Kidney (tissue), 14 donors: ENCODE results near the gene SORCS2. TPM values are rescaled to one million over a fixed set of nuclear protein-coding genes. Genes with fewer than 3 reads are reported as not detected.

Experiments
- DNase-seq, 5 donors: peaks; one replicate each; pipeline ENCODE4 v3.0.0-alpha.2; 2013 to 2020
- FAIRE-seq: peaks from 2 replicates; lab custom pipeline; 2012; peaks lifted over from hg19 to GRCh38; lab: Jason Lieb, UNC
- H3K27ac ChIP-seq, 2 donors: one replicate each; pipeline ENCODE4 v1.7.0; 2013; ENCODE audit warnings: low read depth in 2 of 2, low read length in 2 of 2, inconsistent platforms in 1 of 2
- H3K27me3 ChIP-seq: one replicate; pipeline ENCODE4 v1.7.1; 2013; ENCODE audit warnings: low read length, inconsistent platforms; ENCODE audit not compliant: control insufficient read depth, insufficient read depth
- H3K36me3 ChIP-seq, 3 donors: one replicate each; pipeline versions ENCODE4 v1.7.0 to v1.7.1; 2013; ENCODE audit warnings: low read length in 3 of 3, control low read depth in 1 of 3, inconsistent platforms in 1 of 3; ENCODE audit not compliant: insufficient read depth in 3 of 3, control insufficient read depth in 2 of 3
- H3K4me1 ChIP-seq, 3 donors: one replicate each; pipeline versions ENCODE4 v1.7.0 to v1.7.1; 2013; ENCODE audit warnings: low read length in 3 of 3, inconsistent platforms in 1 of 3, low read depth in 1 of 3; ENCODE audit not compliant: control insufficient read depth in 2 of 3, insufficient read depth in 2 of 3
- H3K4me3 ChIP-seq, 3 donors: one replicate each; pipeline versions ENCODE4 v1.7.0 to v1.8.1; 2013; ENCODE audit warnings: low read length in 3 of 3, control low read depth in 1 of 3, inconsistent platforms in 1 of 3
- H3K9ac ChIP-seq, 3 donors: one replicate each; pipeline versions ENCODE4 v1.7.0 to v1.7.1; 2013; ENCODE audit warnings: low read length in 3 of 3, control low read depth in 1 of 3, inconsistent platforms in 1 of 3
- H3K9me3 ChIP-seq, 3 donors: one replicate each; pipeline versions ENCODE4 v1.7.0 to v1.7.1; 2013; ENCODE audit warnings: low read length in 3 of 3, control low read depth in 1 of 3, inconsistent platforms in 1 of 3; ENCODE audit not compliant: control insufficient read depth in 2 of 3, insufficient read depth in 1 of 3
- intact Hi-C: fragments of 100-400 bp; cut with DNase I; formaldehyde crosslinking; loops from one replicate; pipeline ENCODE4 v1.11.1; 2022
- polyA plus RNA-seq: library from polyadenylated mRNA; stranded (reverse); fragments of 350-450 nt; fragmentation: Illumina TruSeq; extraction: RNeasy Lipid Tissue Mini Kit (QIAGEN cat#74804); gene quantifications from one replicate; pipeline ENCODE4 v1.2.3, GENCODE V29; 2014; ENCODE audit warnings: low read depth, low replicate concordance; ENCODE audit not compliant: insufficient read depth
- total RNA-seq: library from RNA; stranded (reverse); fragmentation: NEBNext Ultra II Directional; extraction: Animal tissue kit (Norgen Biotek cat#: 25700); gene quantifications from one replicate; pipeline ENCODE4 v1.2.1, GENCODE V29; 2021
- TF ChIP-seq, protein P1 (sequence below): IDR thresholded peaks from 3 replicates; pipeline ENCODE4 v1.5.1; 2012; ENCODE audit warnings: mild to moderate bottlenecking, moderate library complexity, borderline replicate concordance; ENCODE audit not compliant: insufficient read depth; ENCODE audit errors: extremely low read depth
- donor health status: control.
- donor health status: control.
- donor health status: control.
- donor health status: control.
- donor health status: control.
- donor health status: DM: yes; HTN: yes; CAD: no.
- donor health status: Normal renal cell carcinoma (clear cell type).

The SORCS2 gene
- total and polyA plus RNA-seq, 2 donors from 2014 or later, result 6.1 to 9.1 TPM

DNA sequence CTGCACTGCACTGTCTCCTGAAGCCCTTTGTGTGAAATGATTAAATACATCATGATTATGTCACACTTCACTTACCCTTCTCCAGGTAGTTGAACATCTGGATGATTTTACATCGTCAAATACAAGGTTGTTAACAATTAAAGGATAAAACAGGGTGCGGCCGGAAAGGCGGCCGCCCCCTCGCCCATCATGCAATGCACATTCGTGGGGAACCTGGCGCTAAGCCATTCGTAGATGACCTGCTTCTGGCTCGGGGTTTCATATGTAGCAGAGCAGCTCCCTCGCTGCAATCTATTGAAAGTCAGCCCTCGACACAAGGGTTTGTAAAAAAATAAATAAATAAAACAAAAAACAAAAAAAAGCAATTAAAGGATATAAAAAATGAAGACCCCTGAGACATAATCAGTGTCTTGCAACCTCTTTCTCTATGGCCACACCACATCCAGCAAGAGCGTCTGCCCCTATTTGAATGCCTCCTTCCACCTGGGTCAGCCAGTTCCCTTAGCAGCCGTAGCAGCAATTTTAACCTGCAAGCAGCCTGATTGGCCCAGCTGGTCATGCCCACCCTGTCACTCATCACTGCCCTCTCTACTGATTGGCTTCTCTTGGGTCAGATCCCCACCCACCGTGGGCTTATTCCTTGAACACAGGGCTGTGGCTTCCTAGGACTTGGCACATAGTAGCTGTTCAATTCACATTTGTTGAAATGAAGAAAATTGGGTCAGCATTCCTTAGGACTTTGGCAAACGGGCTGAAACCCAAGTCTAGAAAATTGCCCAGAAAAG lies 390.2 kb downstream of the SORCS2 start:
- TF ChIP-seq, protein P1, sequence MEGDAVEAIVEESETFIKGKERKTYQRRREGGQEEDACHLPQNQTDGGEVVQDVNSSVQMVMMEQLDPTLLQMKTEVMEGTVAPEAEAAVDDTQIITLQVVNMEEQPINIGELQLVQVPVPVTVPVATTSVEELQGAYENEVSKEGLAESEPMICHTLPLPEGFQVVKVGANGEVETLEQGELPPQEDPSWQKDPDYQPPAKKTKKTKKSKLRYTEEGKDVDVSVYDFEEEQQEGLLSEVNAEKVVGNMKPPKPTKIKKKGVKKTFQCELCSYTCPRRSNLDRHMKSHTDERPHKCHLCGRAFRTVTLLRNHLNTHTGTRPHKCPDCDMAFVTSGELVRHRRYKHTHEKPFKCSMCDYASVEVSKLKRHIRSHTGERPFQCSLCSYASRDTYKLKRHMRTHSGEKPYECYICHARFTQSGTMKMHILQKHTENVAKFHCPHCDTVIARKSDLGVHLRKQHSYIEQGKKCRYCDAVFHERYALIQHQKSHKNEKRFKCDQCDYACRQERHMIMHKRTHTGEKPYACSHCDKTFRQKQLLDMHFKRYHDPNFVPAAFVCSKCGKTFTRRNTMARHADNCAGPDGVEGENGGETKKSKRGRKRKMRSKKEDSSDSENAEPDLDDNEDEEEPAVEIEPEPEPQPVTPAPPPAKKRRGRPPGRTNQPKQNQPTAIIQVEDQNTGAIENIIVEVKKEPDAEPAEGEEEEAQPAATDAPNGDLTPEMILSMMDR, result no peak

GRCh38 chr4:7584098-7584497 lies 391.8 kb downstream of the SORCS2 start:
- Histone ChIP-seq H3K27me3 (no peaks in the 10 kb centered on the region), H3K9ac (no peak overlapping the region), H3K36me3 (no peaks in the 10 kb centered on the region), H3K27ac (no peak overlapping the region), H3K4me3 (no peak overlapping the region), H3K9me3 (peaks cover 0 to 11% (median 0%) of the 10 kb centered on the region in 3 donors), H3K4me1 (no peaks in the 10 kb centered on the region)
- FAIRE-seq, result no peak
- TF ChIP-seq, protein P1, result no peak
- DNase-seq, result no peak
- intact Hi-C loops, result no loop called here

More for the DNA sequence above, 390.2 kb downstream of the SORCS2 start:
- Histone ChIP-seq H3K27ac (no peak overlapping the region), H3K36me3 (no peaks in the 10 kb centered on the region), H3K4me1 (no peaks in the 10 kb centered on the region), H3K9me3 (peaks cover 0 to 26% (median 5%) of the 10 kb centered on the region in 3 donors), H3K27me3 (no peaks in the 10 kb centered on the region), H3K4me3 (no peak overlapping the region), H3K9ac (no peak overlapping the region)
- FAIRE-seq, result no peak
- intact Hi-C loops, result no loop called here
- DNase-seq, result no peak

- FAIRE-seq (no peak), DNase-seq (no peak)
- H3K36me3 ChIP-seq, result no peaks in the 10 kb centered on the region
- H3K4me1 ChIP-seq, result no peaks in the 10 kb centered on the region
- no peaks in the 10 kb centered on the region for H3K27me3 ChIP-seq
- H3K9ac ChIP-seq, result no peak overlapping the region
- H3K4me3 ChIP-seq, result no peak overlapping the region
- intact Hi-C loops, result no loop called here
- no peak overlapping the region for H3K27ac ChIP-seq
- TF ChIP-seq, protein P1, result no peak
- peaks cover 0 to 6% (median 0%) of the 10 kb centered on the region in 3 donors for H3K9me3 ChIP-seq
Observed at GRCh38 chr4:7584606-7585159, 392.3 kb downstream of the SORCS2 start.
